DOHH2 (cell line): ENCODE results near the gene ADGRB2.

ENCODE experiments used
- CTCF ChIP-seq: fragments of 200-600 bp; sonication (generic); IDR thresholded peaks from one replicate; pipeline ENCODE4 v1.5.1; 2014; ENCODE audit warnings: antibody characterized with exemption, mild to moderate bottlenecking, low read depth, low read length; ENCODE audit not compliant: poor library complexity, severe bottlenecking
- EZH2phosphoT487 ChIP-seq: fragments of 200-600 bp; sonication (generic); IDR thresholded peaks from 2 replicates; pipeline ENCODE4 v1.6.1; 2017; ENCODE audit warnings: borderline replicate concordance, mild to moderate bottlenecking, antibody characterized with exemption, low read length, moderate library complexity, mixed read lengths

DNA sequence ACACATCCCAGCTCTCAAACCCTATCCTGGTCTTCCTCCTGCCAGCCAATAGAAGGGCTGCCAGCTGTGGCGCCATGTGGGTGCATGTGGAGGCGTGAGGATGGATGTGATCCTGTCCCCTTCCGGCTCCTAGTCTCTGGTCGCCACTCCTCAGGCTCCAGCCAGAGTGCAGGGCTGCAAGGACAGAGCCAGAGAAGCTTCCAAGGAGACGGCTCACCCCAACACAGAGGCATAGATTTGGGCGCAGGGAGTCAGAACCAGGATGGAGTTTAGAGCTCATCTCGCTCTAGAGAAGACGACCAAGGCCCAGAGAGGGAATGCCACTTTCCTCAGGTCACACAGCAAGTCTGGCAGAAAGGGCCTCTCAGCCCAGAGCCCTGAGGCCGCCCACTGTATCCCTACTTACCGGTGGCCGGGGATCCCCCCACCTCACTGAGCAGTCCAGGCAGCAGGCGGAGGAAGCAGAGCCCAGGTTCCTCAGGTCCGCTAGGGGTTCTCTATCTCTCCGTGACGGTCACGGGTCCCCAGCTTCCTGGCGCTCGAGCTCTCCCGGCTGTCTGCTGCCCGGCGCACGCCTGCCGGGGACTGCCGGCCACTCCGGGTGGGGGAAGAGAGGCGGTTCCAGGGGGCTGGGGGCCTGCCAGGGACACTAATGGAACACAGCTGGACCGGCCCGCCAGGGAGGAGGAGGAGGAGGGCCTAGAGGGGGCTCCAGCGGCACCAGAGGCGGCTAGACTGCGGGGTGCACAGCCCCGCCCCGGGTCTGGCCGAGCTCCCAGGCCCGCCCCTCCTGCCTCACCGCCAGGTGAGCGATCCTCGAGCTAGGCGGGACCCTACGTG is 60.5 kb downstream of the ADGRB2 start, which contains the start of gene COL16A1:
- TF ChIP-seq CTCF (no peak), EZH2phosphoT487 (no peak)
